K562 (cell line): Measurements from ENCODE around the gene ZNF521.

Experiments used
- IRF2 ChIP-seq: sonication (generic); formaldehyde crosslinking; IDR thresholded peaks from 2 replicates; pipeline ENCODE4 v1.8.1; 2022; ENCODE audit warnings: mild to moderate bottlenecking, missing genetic modification reagents
- POLR2AphosphoS5 ChIP-seq: IDR thresholded peaks from 2 replicates; pipeline ENCODE4 v1.6.1; 2011; ENCODE audit warnings: mild to moderate bottlenecking, low read depth, low read length, moderate library complexity; ENCODE audit not compliant: control insufficient read depth, insufficient read depth

GRCh38 chr18:25229920-25230319 lies 122.0 kb downstream of the ZNF521 start:
- TF ChIP-seq POLR2AphosphoS5 (no peak), IRF2 (CRISPR knock-in tag) (no peak)
